Measurements from ENCODE around the gene HYDIN. TPM values are rescaled to one million over a fixed set of nuclear protein-coding genes. Genes with fewer than 3 reads are reported as not detected.

HYDIN gene
- total and polyA plus RNA-seq, 2 experiments from 2014 or later, result 3.1 to 7.7 TPM

DNA sequence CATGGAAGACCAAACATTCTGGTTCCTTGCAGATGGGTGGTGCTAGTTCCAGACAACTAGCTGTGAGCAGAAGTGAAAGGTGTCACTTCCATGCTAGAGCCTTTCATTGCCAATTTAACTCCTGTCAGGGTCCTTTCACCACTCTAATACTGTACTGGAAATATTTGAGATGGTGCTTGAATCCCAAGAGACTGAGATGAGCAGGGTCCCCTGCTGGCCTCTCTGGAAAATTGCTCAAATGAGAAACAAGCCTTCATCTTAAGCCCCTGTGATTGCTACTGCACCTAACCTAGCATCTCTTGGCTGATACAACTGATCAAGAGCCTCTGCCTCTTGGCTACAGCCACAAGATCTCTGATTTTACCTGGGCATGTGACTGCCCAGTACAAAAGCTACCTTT lies 422.2 kb downstream of the HYDIN start:
- H3F3A ChIP-seq (replicated peaks; ENCODE audit: low read depth), result no peaks in the 10 kb centered on the region
- H3K9me2 ChIP-seq (ENCODE audit: insufficient read depth), result no peaks in the 10 kb centered on the region
- no peak for DNase-seq (ENCODE audit: low spot score)
- H3K27me3 ChIP-seq (ENCODE audit: insufficient read depth), result peaks cover 32% of the 10 kb centered on the region
- no peak overlapping the region for H3K4me3 ChIP-seq
- no peaks in the 10 kb centered on the region for H3K9me3 Mint-ChIP-seq
- no peak overlapping the region for H3K27ac ChIP-seq (ENCODE audit: low read depth)
- H3K27me3 Mint-ChIP-seq (ENCODE audit: insufficient read depth, low read depth, poor library complexity), result peaks cover 10% of the 10 kb centered on the region
- no peaks in the 10 kb centered on the region for H3K4me1 ChIP-seq (ENCODE audit: insufficient read depth)
- no peaks in the 10 kb centered on the region for H3K79me2 ChIP-seq (replicated peaks; ENCODE audit: insufficient read depth)
- H3K27ac Mint-ChIP-seq, result no peak overlapping the region
- no peaks in the 10 kb centered on the region for H3K4me1 Mint-ChIP-seq
- H3K4me2 ChIP-seq, result no peak overlapping the region
- no peak for TF ChIP-seq EZH2 (IDR thresholded peaks at IDR 0.05; ENCODE audit: low read depth, unreplicated experiment)
- TF ChIP-seq, protein P1, sequence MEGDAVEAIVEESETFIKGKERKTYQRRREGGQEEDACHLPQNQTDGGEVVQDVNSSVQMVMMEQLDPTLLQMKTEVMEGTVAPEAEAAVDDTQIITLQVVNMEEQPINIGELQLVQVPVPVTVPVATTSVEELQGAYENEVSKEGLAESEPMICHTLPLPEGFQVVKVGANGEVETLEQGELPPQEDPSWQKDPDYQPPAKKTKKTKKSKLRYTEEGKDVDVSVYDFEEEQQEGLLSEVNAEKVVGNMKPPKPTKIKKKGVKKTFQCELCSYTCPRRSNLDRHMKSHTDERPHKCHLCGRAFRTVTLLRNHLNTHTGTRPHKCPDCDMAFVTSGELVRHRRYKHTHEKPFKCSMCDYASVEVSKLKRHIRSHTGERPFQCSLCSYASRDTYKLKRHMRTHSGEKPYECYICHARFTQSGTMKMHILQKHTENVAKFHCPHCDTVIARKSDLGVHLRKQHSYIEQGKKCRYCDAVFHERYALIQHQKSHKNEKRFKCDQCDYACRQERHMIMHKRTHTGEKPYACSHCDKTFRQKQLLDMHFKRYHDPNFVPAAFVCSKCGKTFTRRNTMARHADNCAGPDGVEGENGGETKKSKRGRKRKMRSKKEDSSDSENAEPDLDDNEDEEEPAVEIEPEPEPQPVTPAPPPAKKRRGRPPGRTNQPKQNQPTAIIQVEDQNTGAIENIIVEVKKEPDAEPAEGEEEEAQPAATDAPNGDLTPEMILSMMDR (conservative IDR thresholded peaks at IDR 0.05; ENCODE audit: low read depth in 2 of 2), result peak; percentile 31 to 33; a peak in 3 of 4 replicates
- H3K36me3 ChIP-seq (ENCODE audit: insufficient read depth), result no peaks in the 10 kb centered on the region
- no peak overlapping the region for H3K4me3 Mint-ChIP-seq
- no peaks in the 10 kb centered on the region for H3K36me3 Mint-ChIP-seq (ENCODE audit: low read depth)
- no peak overlapping the region for H2AFZ ChIP-seq
- H4K20me1 ChIP-seq (replicated peaks; ENCODE audit: insufficient read depth), result no peaks in the 10 kb centered on the region; the same call in 1 of the 2 replicates
- peak; percentile 63 for ATAC-seq

DNA sequence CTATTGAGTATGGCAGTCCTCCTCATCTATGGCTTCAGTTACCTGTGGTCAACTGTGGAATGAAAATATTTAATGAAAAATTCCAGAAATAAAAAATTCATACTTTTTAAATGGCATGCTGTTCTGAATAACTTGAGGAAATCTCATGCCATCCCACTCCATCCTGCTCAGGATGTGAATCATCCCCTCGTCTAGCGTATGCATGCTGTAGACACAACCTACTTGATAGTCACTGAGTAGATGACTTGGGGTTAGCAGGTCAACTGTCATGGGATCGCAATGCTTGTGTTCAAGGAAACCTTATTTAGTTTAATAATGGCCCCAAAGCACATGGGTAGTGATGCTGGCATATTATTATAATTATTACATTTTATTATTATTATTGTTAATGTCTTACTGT lies 424.7 kb downstream of the HYDIN start:
- Histone ChIP-seq H2AFZ (no peak overlapping the region), H3K4me1 (ENCODE audit: insufficient read depth) (peaks cover 6% of the 10 kb centered on the region; the same call in 1 of the 2 replicates), H3F3A (replicated peaks; ENCODE audit: low read depth) (no peaks in the 10 kb centered on the region), H3K27ac (ENCODE audit: low read depth) (no peak overlapping the region), H3K4me2 (no peak overlapping the region), H3K79me2 (replicated peaks; ENCODE audit: insufficient read depth) (no peaks in the 10 kb centered on the region), H4K20me1 (replicated peaks; ENCODE audit: insufficient read depth) (no peaks in the 10 kb centered on the region; the same call in 1 of the 2 replicates), H3K36me3 (ENCODE audit: insufficient read depth) (no peaks in the 10 kb centered on the region), H3K9me2 (ENCODE audit: insufficient read depth) (no peaks in the 10 kb centered on the region), H3K27me3 (ENCODE audit: insufficient read depth) (peaks cover 38% of the 10 kb centered on the region), H3K4me3 (no peak overlapping the region)
- H3K9me3 Mint-ChIP-seq, result no peaks in the 10 kb centered on the region
- no peak for ATAC-seq
- no peak overlapping the region for H3K4me3 Mint-ChIP-seq
- H3K27ac Mint-ChIP-seq, result no peak overlapping the region
- no peaks in the 10 kb centered on the region for H3K36me3 Mint-ChIP-seq (ENCODE audit: low read depth)
- peaks cover 7% of the 10 kb centered on the region; the same call in 2 of the 3 replicates for H3K4me1 Mint-ChIP-seq
- DNase-seq (ENCODE audit: low spot score), result no peak
- peaks cover 9% of the 10 kb centered on the region for H3K27me3 Mint-ChIP-seq (ENCODE audit: insufficient read depth, low read depth, poor library complexity)
- TF ChIP-seq CREB1 (CRISPR knock-in tag; IDR thresholded peaks at IDR 0.05; ENCODE audit: low read depth), result no peak
- TF ChIP-seq POLR2AphosphoS5 (IDR thresholded peaks at IDR 0.05; ENCODE audit: low read depth), result no peak
- no peak for TF ChIP-seq ZNF331 (CRISPR knock-in tag; IDR thresholded peaks at IDR 0.05; ENCODE audit: low read depth)
- no peak for TF ChIP-seq NANOG (IDR thresholded peaks at IDR 0.05; ENCODE audit: borderline replicate concordance)
- TF ChIP-seq JUNB (IDR thresholded peaks at IDR 0.05; ENCODE audit: unreplicated experiment), result no peak
- TF ChIP-seq ZNF114 (CRISPR knock-in tag; IDR thresholded peaks at IDR 0.05), result no peak
- TF ChIP-seq, protein P2, sequence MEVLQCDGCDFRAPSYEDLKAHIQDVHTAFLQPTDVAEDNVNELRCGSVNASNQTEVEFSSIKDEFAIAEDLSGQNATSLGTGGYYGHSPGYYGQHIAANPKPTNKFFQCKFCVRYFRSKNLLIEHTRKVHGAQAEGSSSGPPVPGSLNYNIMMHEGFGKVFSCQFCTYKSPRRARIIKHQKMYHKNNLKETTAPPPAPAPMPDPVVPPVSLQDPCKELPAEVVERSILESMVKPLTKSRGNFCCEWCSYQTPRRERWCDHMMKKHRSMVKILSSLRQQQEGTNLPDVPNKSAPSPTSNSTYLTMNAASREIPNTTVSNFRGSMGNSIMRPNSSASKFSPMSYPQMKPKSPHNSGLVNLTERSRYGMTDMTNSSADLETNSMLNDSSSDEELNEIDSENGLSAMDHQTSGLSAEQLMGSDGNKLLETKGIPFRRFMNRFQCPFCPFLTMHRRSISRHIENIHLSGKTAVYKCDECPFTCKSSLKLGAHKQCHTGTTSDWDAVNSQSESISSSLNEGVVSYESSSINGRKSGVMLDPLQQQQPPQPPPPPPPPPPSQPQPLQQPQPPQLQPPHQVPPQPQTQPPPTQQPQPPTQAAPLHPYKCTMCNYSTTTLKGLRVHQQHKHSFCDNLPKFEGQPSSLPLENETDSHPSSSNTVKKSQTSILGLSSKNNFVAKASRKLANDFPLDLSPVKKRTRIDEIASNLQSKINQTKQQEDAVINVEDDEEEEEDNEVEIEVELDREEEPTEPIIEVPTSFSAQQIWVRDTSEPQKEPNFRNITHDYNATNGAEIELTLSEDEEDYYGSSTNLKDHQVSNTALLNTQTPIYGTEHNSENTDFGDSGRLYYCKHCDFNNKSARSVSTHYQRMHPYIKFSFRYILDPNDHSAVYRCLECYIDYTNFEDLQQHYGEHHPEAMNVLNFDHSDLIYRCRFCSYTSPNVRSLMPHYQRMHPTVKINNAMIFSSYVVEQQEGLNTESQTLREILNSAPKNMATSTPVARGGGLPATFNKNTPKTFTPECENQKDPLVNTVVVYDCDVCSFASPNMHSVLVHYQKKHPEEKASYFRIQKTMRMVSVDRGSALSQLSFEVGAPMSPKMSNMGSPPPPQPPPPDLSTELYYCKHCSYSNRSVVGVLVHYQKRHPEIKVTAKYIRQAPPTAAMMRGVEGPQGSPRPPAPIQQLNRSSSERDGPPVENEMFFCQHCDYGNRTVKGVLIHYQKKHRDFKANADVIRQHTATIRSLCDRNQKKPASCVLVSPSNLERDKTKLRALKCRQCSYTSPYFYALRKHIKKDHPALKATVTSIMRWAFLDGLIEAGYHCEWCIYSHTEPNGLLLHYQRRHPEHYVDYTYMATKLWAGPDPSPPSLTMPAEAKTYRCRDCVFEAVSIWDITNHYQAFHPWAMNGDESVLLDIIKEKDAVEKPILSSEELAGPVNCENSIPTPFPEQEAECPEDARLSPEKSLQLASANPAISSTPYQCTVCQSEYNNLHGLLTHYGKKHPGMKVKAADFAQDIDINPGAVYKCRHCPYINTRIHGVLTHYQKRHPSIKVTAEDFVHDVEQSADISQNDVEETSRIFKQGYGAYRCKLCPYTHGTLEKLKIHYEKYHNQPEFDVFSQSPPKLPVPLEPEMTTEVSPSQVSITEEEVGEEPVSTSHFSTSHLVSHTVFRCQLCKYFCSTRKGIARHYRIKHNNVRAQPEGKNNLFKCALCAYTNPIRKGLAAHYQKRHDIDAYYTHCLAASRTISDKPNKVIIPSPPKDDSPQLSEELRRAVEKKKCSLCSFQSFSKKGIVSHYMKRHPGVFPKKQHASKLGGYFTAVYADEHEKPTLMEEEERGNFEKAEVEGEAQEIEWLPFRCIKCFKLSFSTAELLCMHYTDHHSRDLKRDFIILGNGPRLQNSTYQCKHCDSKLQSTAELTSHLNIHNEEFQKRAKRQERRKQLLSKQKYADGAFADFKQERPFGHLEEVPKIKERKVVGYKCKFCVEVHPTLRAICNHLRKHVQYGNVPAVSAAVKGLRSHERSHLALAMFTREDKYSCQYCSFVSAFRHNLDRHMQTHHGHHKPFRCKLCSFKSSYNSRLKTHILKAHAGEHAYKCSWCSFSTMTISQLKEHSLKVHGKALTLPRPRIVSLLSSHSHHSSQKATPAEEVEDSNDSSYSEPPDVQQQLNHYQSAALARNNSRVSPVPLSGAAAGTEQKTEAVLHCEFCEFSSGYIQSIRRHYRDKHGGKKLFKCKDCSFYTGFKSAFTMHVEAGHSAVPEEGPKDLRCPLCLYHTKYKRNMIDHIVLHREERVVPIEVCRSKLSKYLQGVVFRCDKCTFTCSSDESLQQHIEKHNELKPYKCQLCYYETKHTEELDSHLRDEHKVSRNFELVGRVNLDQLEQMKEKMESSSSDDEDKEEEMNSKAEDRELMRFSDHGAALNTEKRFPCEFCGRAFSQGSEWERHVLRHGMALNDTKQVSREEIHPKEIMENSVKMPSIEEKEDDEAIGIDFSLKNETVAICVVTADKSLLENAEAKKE (CRISPR knock-in tag; IDR thresholded peaks at IDR 0.05), result no peak
- TF ChIP-seq, protein P3, sequence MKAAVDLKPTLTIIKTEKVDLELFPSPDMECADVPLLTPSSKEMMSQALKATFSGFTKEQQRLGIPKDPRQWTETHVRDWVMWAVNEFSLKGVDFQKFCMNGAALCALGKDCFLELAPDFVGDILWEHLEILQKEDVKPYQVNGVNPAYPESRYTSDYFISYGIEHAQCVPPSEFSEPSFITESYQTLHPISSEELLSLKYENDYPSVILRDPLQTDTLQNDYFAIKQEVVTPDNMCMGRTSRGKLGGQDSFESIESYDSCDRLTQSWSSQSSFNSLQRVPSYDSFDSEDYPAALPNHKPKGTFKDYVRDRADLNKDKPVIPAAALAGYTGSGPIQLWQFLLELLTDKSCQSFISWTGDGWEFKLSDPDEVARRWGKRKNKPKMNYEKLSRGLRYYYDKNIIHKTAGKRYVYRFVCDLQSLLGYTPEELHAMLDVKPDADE (IDR thresholded peaks at IDR 0.05), result no peak

All from GM23338 (cell line).